Peyer's patch (tissue), 4 donors: ENCODE measurements around the gene KDELR1.

Experiments used
- CTCF ChIP-seq, 6 experiments: fragments of 450-650 bp in 4 of 6; fragments of 200-600 bp in 2 of 6; sonication (generic) in 1 of 6; IDR thresholded peaks; one replicate each; pipeline ENCODE4 v1.5.1; 2017 to 2019; ENCODE audit warnings: antibody characterized with exemption in 6 of 6, mild to moderate bottlenecking in 3 of 6, moderate library complexity in 1 of 6
- POLR2A ChIP-seq, 2 donors: fragments of 450-650 bp; IDR thresholded peaks; one replicate each; pipeline ENCODE4 v1.5.1; 2017; ENCODE audit warnings: antibody characterized with exemption in 2 of 2, mild to moderate bottlenecking in 2 of 2, moderate library complexity in 2 of 2

DNA sequence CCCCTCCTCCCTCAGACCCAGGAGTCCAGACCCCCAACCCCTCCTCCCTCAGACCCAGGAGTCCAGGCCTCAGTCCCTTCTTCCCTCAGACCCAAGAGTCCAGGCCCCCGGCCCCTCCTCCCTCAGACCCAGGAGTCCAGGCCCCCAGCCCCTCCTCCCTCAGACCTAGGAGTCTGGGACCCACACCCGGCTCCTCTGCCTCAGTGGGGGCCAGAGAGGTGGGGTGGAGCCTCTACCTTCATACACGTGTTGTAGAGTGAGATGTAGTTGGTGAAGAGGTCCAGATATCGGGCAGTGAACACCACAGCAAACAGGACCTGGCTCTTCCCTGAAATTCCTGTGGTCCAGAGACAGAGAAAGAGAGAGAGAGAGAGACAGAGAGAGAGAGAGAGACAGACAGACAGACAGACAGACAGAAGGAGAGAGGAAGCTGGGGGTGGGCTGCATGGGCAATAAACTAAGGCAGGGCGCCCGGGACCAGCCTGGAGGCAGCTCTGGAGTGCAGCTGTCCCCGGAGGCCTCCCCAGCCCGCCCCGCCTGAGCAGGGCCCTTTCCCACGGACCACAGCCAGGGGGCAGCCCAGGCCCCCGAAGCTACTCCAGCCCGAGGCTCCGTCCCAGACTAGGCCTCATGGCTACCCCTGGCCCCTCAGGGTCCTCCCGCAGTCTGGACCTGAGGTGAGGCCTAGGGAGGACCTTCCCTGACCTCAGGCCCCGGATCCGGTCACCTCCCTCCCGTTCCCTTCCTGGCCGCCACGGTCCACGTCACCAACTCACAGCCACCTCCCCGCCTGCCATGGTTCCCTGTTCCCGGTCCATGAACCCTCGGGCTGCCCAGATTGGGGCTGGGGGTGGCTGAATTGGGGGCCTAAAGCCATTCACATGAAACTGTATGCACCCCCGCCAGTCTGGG is 907 bp downstream of the KDELR1 start:
- peak; percentile 53 to 75 (median 66) for TF ChIP-seq CTCF (IDR thresholded peaks at IDR 0.05)
- peak in 1 of 2 donors; percentile 26 for TF ChIP-seq POLR2A (IDR thresholded peaks at IDR 0.05)
